HCT116 (cell line): Measurements from ENCODE around the gene BEND3. TPM values are rescaled to one million over a fixed set of nuclear protein-coding genes. Genes with fewer than 3 reads are reported as not detected.
"Not testable (repeated sequence)": the region's sequence is repeated elsewhere in the genome, so short reads cannot be mapped to it uniquely, and the experiment has no call there.

Experiments
- ATAC-seq: fragments of 200-7000 bp; cut with Tn5 transposase; 2 replicates; pipeline ENCODE4 v1.9.1; 2020; ENCODE audit warnings: mild to moderate bottlenecking, moderate library complexity
- BruUV-seq: library from RNA; stranded (reverse); fragments of 400-500 nt; replicated peaks from 2 replicates; lab custom pipeline; 2021; lab: Mats Ljungman, UMichigan
- CTCF ChIA-PET: fragments of 300-600 bp; sonication (Branson Sonifier 250); formaldehyde crosslinking; loops from one replicate; lab custom pipeline; 2021; ENCODE audit warnings: antibody characterized with exemption; lab: Charles Lee
- POLR2A ChIA-PET: fragments of 300-600, 350-600 bp; sonication (Branson Sonifier 250); formaldehyde crosslinking; loops from one replicate; lab custom pipeline; 2021; ENCODE audit warnings: antibody characterized with exemption; lab: Charles Lee
- RAD21 ChIA-PET, 2 experiments: fragments of 300-600 bp; sonication (Branson Sonifier 250); formaldehyde crosslinking; loops; one replicate each; lab custom pipeline; 2023; ENCODE audit warnings: low total read pairs in 2 of 2; ENCODE audit not compliant: uncharacterized antibody in 2 of 2, unreplicated experiment in 2 of 2, low non-redundant PET in 1 of 2; lab: Charles Lee
- DNase-seq: peaks from one replicate; pipeline ENCODE4 v3.0.0-alpha.2; 2010; ENCODE audit warnings: low read depth, low spot score
- H2AFZ ChIP-seq: fragments of 200-600 bp; shearing (Covaris generic), sonication (generic); 2 replicates; pipeline ENCODE4 v1.6.1; 2017; ENCODE audit warnings: low read depth, mixed run types, mixed read lengths, antibody characterized with exemption, low read length; ENCODE audit not compliant: poor library complexity, severe bottlenecking
- H3K27ac ChIP-seq: 2 replicates; pipeline ENCODE4 v1.5.1; 2012; ENCODE audit warnings: low read depth, low read length
- H3K27me3 ChIP-seq: fragments of 200-600 bp; sonication (generic); 2 replicates; pipeline ENCODE4 v1.6.1; 2016; ENCODE audit warnings: mixed run types, low read length, mixed read lengths; ENCODE audit not compliant: insufficient read depth
- H3K36me3 ChIP-seq, 2 experiments: fragments of 200-500 bp in 1 of 2; fragments of 200-600 bp in 1 of 2; sonication (Bioruptor generic) in 1 of 2; sonication (generic) in 1 of 2; 2 replicates each; pipeline versions ENCODE4 v1.5.1 to v1.6.1; 2014 to 2016; ENCODE audit warnings: low read length in 2 of 2, inconsistent platforms in 1 of 2, mixed read lengths in 1 of 2, mixed run types in 1 of 2; ENCODE audit not compliant: insufficient read depth in 2 of 2, control insufficient read depth in 1 of 2
- H3K4me1 ChIP-seq, 2 experiments: fragments of 200-600 bp in 1 of 2; sonication (generic) in 1 of 2; 2 replicates each; pipeline versions ENCODE4 v1.5.1 to v1.6.1; 2012 to 2017; ENCODE audit warnings: low read length in 2 of 2, inconsistent platforms in 1 of 2, mild to moderate bottlenecking in 1 of 2, mixed read lengths in 1 of 2, mixed run types in 1 of 2, moderate library complexity in 1 of 2; ENCODE audit not compliant: insufficient read depth in 2 of 2, control insufficient read depth in 1 of 2
- H3K4me2 ChIP-seq: fragments of 200-600 bp; sonication (generic); 2 replicates; pipeline ENCODE4 v1.6.1; 2017; ENCODE audit warnings: mixed run types, low read length, mixed read lengths
- H3K4me3 ChIP-seq, 2 experiments: fragments of 200-600 bp in 1 of 2; sonication (generic) in 1 of 2; replicated peaks in 1 of 2; 2 replicates each; pipeline ENCODE4 v1.5.1; 2011 to 2016; ENCODE audit warnings: low read length in 2 of 2, control low read depth in 1 of 2, low read depth in 1 of 2, mild to moderate bottlenecking in 1 of 2, mixed read lengths in 1 of 2, mixed run types in 1 of 2
- H3K79me2 ChIP-seq: fragments of 200-600 bp; sonication (generic); 2 replicates; pipeline ENCODE4 v1.6.1; 2017; ENCODE audit warnings: mild to moderate bottlenecking, mixed run types, low read length, moderate library complexity, mixed read lengths; ENCODE audit not compliant: insufficient read depth
- H3K9ac ChIP-seq: fragments of 200-600 bp; sonication (generic); 2 replicates; pipeline ENCODE4 v1.6.1; 2016; ENCODE audit warnings: low read length, mixed read lengths
- H3K9me2 ChIP-seq: fragments of 200-600 bp; sonication (generic), shearing (Covaris generic); 2 replicates; pipeline ENCODE4 v1.6.1; 2017; ENCODE audit warnings: mixed run types, mild to moderate bottlenecking, moderate library complexity; ENCODE audit not compliant: insufficient read depth
- H3K9me3 ChIP-seq, 2 experiments: fragments of 200-500 bp in 1 of 2; fragments of 200-600 bp in 1 of 2; sonication (Bioruptor generic) in 1 of 2; sonication (generic) in 1 of 2; 2 replicates each; pipeline ENCODE4 v1.6.1; 2014 to 2017; ENCODE audit warnings: low read length in 2 of 2, mixed read lengths in 2 of 2, inconsistent platforms in 1 of 2, low read depth in 1 of 2, mild to moderate bottlenecking in 1 of 2, mixed run types in 1 of 2, moderate library complexity in 1 of 2; ENCODE audit not compliant: control insufficient read depth in 1 of 2, insufficient read depth in 1 of 2
- H4K20me1 ChIP-seq: fragments of 200-600 bp; sonication (generic), shearing (Covaris generic); 2 replicates; pipeline ENCODE4 v1.6.1; 2017; ENCODE audit warnings: mixed run types, mild to moderate bottlenecking, moderate library complexity; ENCODE audit not compliant: insufficient read depth
- EZH2phosphoT487 ChIP-seq: fragments of 200-600 bp; IDR thresholded peaks from 2 replicates; pipeline ENCODE4 v1.6.1; 2018; ENCODE audit warnings: antibody characterized with exemption, borderline replicate concordance
- RAD21 ChIP-seq: IDR thresholded peaks from 2 replicates; pipeline ENCODE4 v1.6.1; 2012; ENCODE audit warnings: low read depth, mild to moderate bottlenecking
- SRF ChIP-seq: IDR thresholded peaks from 2 replicates; pipeline ENCODE4 v1.6.1; 2012; ENCODE audit warnings: low read depth
- ZFX ChIP-seq: fragments of 450-650 bp; IDR thresholded peaks from 2 replicates; pipeline ENCODE4 v1.6.1; 2017
- intact Hi-C: fragments of 100-400 bp; cut with micrococcal nuclease; formaldehyde crosslinking; loops from 2 replicates; pipeline ENCODE4 v1.10.0; 2022
- total RNA-seq: library from RNA; stranded (reverse); gene quantifications from one replicate; pipeline ENCODE4 v1.2.1, GENCODE V29; 2021; ENCODE audit not compliant: unreplicated experiment

BEND3 gene
- total RNA-seq, 1 experiment from 2014 or later: 6.3 TPM

DNA sequence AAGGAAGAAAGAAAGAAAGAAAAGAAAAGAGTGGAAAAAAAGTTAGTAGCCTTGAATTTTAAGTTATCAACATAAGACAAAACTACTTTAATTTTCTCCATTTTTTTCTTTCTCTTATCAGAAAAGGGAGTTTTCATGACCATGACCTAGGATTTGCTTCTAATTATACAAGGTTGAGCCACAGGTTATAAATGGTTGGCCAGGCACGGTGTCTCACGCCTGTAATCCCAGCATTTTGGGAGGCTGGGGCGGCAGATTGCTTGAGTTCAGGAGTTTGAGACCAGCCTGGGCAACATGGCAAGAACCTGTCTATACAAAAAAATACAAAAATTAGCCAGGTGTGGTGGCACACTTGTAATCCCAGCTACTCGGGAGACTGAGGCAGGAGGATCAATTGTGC, 95.1 kb downstream of the BEND3 start:
- H2AFZ ChIP-seq: no peak overlapping the region
- no peaks in the 10 kb centered on the region for H3K36me3 ChIP-seq
- no peak overlapping the region for H3K9ac ChIP-seq
- no peaks in the 10 kb centered on the region for H3K79me2 ChIP-seq
- no peaks in the 10 kb centered on the region for H3K9me3 ChIP-seq
- DNase-seq: no peak
- no peak overlapping the region for H3K4me3 ChIP-seq
- no peak overlapping the region for H3K27ac ChIP-seq
- POLR2A ChIA-PET: no interaction called here
- no peak for ATAC-seq
- H3K27me3 ChIP-seq: no peaks in the 10 kb centered on the region
- no peak overlapping the region for H3K4me2 ChIP-seq
- intact Hi-C loops: no loop called here
- CTCF ChIA-PET: no interaction called here
- TF ChIP-seq ZFX: no peak
- no peak for TF ChIP-seq RAD21
- TF ChIP-seq SRF: no peak
- TF ChIP-seq EZH2phosphoT487: no peak
- no peaks in the 10 kb centered on the region for H4K20me1 ChIP-seq
- BruUV-seq: no TSS peak
- H3K9me2 ChIP-seq: no peaks in the 10 kb centered on the region
- H3K4me1 ChIP-seq: peaks cover 10 to 16% of the 10 kb centered on the region in 2 experiments
- RAD21 ChIA-PET: no interaction called here

- H3K4me3 ChIP-seq, H3K9me2 ChIP-seq, POLR2A ChIA-PET, H3K9me3 ChIP-seq, H3K79me2 ChIP-seq, H3K4me2 ChIP-seq, CTCF ChIA-PET, H3K27me3 ChIP-seq, H3K27ac ChIP-seq, RAD21 ChIA-PET, intact Hi-C loops, ATAC-seq, H3K36me3 ChIP-seq, H3K9ac ChIP-seq, H4K20me1 ChIP-seq, DNase-seq, BruUV-seq, H2AFZ ChIP-seq: not testable (repeated sequence)
- H3K4me1 ChIP-seq: peaks cover 10 to 16% of the 10 kb centered on the region in 2 experiments
Measured at GRCh38 chr6:107019628-107020027, 95.7 kb downstream of the BEND3 start.
